PC-3 (cell line): ENCODE measurements around the gene HEXD.
"Not testable (repeated sequence)": the region's sequence is repeated elsewhere in the genome, so short reads cannot be mapped to it uniquely, and the experiment has no call there.

Experiments used
- CTCF ChIP-seq: fragments of 300-600 bp; sonication (generic); conservative IDR thresholded peaks from 2 replicates; pipeline ENCODE4 v1.5.1; 2017; ENCODE audit warnings: antibody characterized with exemption, low read depth, mild to moderate bottlenecking, low read length
- EZH2phosphoT487 ChIP-seq: fragments of 300-600 bp; sonication (generic); IDR thresholded peaks from 2 replicates; pipeline ENCODE4 v1.6.1; 2018; ENCODE audit warnings: mild to moderate bottlenecking, antibody characterized with exemption, low read length, borderline replicate concordance

GRCh38 chr17:82453706-82454105 lies 35.6 kb downstream of the HEXD start:
- TF ChIP-seq CTCF, EZH2phosphoT487: not testable (repeated sequence)
